HEK293 (cell line): Measurements from ENCODE around the gene ATF5.

ENCODE experiments used
- ATF2 ChIP-seq: fragments of 450-650 bp; formaldehyde crosslinking; IDR thresholded peaks from 2 replicates; pipeline ENCODE4 v1.5.1; 2016; ENCODE audit warnings: missing biosample characterization, missing genetic modification characterization, low read depth
- GFI1B ChIP-seq: fragments of 450-650 bp; formaldehyde crosslinking; IDR thresholded peaks from 2 replicates; pipeline ENCODE4 v1.5.1; 2016; ENCODE audit warnings: missing biosample characterization, missing genetic modification characterization
- HOXC10 ChIP-seq: sonication (generic); formaldehyde crosslinking; IDR thresholded peaks from 2 replicates; pipeline ENCODE4 v1.8.1; 2023; ENCODE audit warnings: mild to moderate bottlenecking, missing genetic modification reagents
- KLF10 ChIP-seq: fragments of 450-650 bp; IDR thresholded peaks from 2 replicates; pipeline ENCODE4 v1.5.1; 2018; ENCODE audit warnings: missing biosample characterization, mild to moderate bottlenecking, missing genetic modification characterization
- KLF16 ChIP-seq: fragments of 450-650 bp; formaldehyde crosslinking; IDR thresholded peaks from 2 replicates; pipeline ENCODE4 v1.5.1; 2017; ENCODE audit warnings: missing biosample characterization, missing genetic modification characterization
- KLF9 ChIP-seq: fragments of 450-650 bp; formaldehyde crosslinking; IDR thresholded peaks from 2 replicates; pipeline ENCODE4 v1.5.1; 2016; ENCODE audit warnings: missing biosample characterization, missing genetic modification characterization, low read depth
- REPIN1 ChIP-seq: fragments of 450-650 bp; formaldehyde crosslinking; IDR thresholded peaks from 2 replicates; pipeline ENCODE4 v1.5.1; 2017; ENCODE audit warnings: missing biosample characterization, missing genetic modification characterization, low read depth
- SALL2 ChIP-seq: fragments of 450-650 bp; formaldehyde crosslinking; IDR thresholded peaks from 2 replicates; pipeline ENCODE4 v1.5.0; 2017; ENCODE audit warnings: missing biosample characterization, mild to moderate bottlenecking, missing genetic modification characterization, borderline replicate concordance
- ZFP3 ChIP-seq: fragments of 450-650 bp; formaldehyde crosslinking; IDR thresholded peaks from 2 replicates; pipeline ENCODE4 v1.5.1; 2016; ENCODE audit warnings: low read depth, missing biosample characterization, missing genetic modification characterization
- ZIC2 ChIP-seq: fragments of 450-650 bp; formaldehyde crosslinking; IDR thresholded peaks from 2 replicates; pipeline ENCODE4 v1.5.1; 2016; ENCODE audit warnings: missing biosample characterization, missing genetic modification characterization
- ZNF121 ChIP-seq: fragments of 450-650 bp; formaldehyde crosslinking; IDR thresholded peaks from 2 replicates; pipeline ENCODE4 v1.5.1; 2016; ENCODE audit warnings: missing biosample characterization, missing genetic modification characterization
- ZNF132 ChIP-seq: fragments of 450-650 bp; formaldehyde crosslinking; IDR thresholded peaks from 2 replicates; pipeline ENCODE4 v1.5.1; 2017; ENCODE audit warnings: missing biosample characterization, missing genetic modification characterization, borderline replicate concordance
- ZNF175 ChIP-seq: fragments of 450-650 bp; formaldehyde crosslinking; IDR thresholded peaks from 2 replicates; pipeline ENCODE4 v1.5.1; 2016; ENCODE audit warnings: missing biosample characterization, missing genetic modification characterization
- ZNF18 ChIP-seq: fragments of 450-650 bp; formaldehyde crosslinking; IDR thresholded peaks from 2 replicates; pipeline ENCODE4 v1.5.1; 2016; ENCODE audit warnings: missing biosample characterization, missing genetic modification characterization
- ZNF202 ChIP-seq: fragments of 450-650 bp; formaldehyde crosslinking; IDR thresholded peaks from 2 replicates; pipeline ENCODE4 v1.5.1; 2016; ENCODE audit warnings: missing biosample characterization, missing genetic modification characterization, borderline replicate concordance
- ZNF223 ChIP-seq: fragments of 450-650 bp; formaldehyde crosslinking; IDR thresholded peaks from 2 replicates; pipeline ENCODE4 v1.5.1; 2016; ENCODE audit warnings: missing biosample characterization, missing genetic modification characterization
- ZNF391 ChIP-seq: fragments of 450-650 bp; formaldehyde crosslinking; IDR thresholded peaks from 2 replicates; pipeline ENCODE4 v1.5.1; 2016; ENCODE audit warnings: low read depth, missing biosample characterization, missing genetic modification characterization, borderline replicate concordance
- ZNF394 ChIP-seq: fragments of 450-650 bp; formaldehyde crosslinking; IDR thresholded peaks from 2 replicates; pipeline ENCODE4 v1.5.1; 2016; ENCODE audit warnings: missing biosample characterization, missing genetic modification characterization, mild to moderate bottlenecking, moderate library complexity, borderline replicate concordance
- ZNF530 ChIP-seq: fragments of 450-650 bp; formaldehyde crosslinking; IDR thresholded peaks from 2 replicates; pipeline ENCODE4 v1.5.1; 2016; ENCODE audit warnings: low read depth, missing biosample characterization, missing genetic modification characterization
- ZNF558 ChIP-seq: fragments of 450-650 bp; formaldehyde crosslinking; IDR thresholded peaks from 2 replicates; pipeline ENCODE4 v1.5.1; 2016; ENCODE audit warnings: missing biosample characterization, missing genetic modification characterization
- ZNF560 ChIP-seq: fragments of 450-650 bp; formaldehyde crosslinking; IDR thresholded peaks from 2 replicates; pipeline ENCODE4 v1.5.1; 2017; ENCODE audit warnings: missing biosample characterization, missing genetic modification characterization, borderline replicate concordance
- ZNF580 ChIP-seq: fragments of 450-650 bp; formaldehyde crosslinking; IDR thresholded peaks from 2 replicates; pipeline ENCODE4 v1.5.1; 2016; ENCODE audit warnings: missing biosample characterization, missing genetic modification characterization
- ZNF654 ChIP-seq: fragments of 450-650 bp; formaldehyde crosslinking; IDR thresholded peaks from 2 replicates; pipeline ENCODE4 v1.5.1; 2016; ENCODE audit warnings: low read depth, missing biosample characterization, missing genetic modification characterization
- ZNF660 ChIP-seq: fragments of 450-650 bp; IDR thresholded peaks from 2 replicates; pipeline ENCODE4 v1.5.1; 2018; ENCODE audit warnings: missing biosample characterization, mild to moderate bottlenecking, missing genetic modification characterization
- ZNF670 ChIP-seq: fragments of 450-650 bp; formaldehyde crosslinking; IDR thresholded peaks from 2 replicates; pipeline ENCODE4 v1.5.1; 2016; ENCODE audit warnings: missing biosample characterization, missing genetic modification characterization, low read depth
- ZNF692 ChIP-seq: fragments of 450-650 bp; formaldehyde crosslinking; IDR thresholded peaks from 2 replicates; pipeline ENCODE4 v1.5.1; 2016; ENCODE audit warnings: missing biosample characterization, missing genetic modification characterization
- ZNF76 ChIP-seq: fragments of 450-650 bp; formaldehyde crosslinking; IDR thresholded peaks from 2 replicates; pipeline ENCODE4; 2016; ENCODE audit warnings: low read depth, missing biosample characterization, missing genetic modification characterization, borderline replicate concordance
- ZNF791 ChIP-seq: fragments of 450-650 bp; formaldehyde crosslinking; IDR thresholded peaks from 2 replicates; pipeline ENCODE4 v1.5.1; 2016; ENCODE audit warnings: missing biosample characterization, missing genetic modification characterization
- ZSCAN30 ChIP-seq: fragments of 450-650 bp; IDR thresholded peaks from 2 replicates; pipeline ENCODE4 v1.5.1; 2018; ENCODE audit warnings: missing biosample characterization, mild to moderate bottlenecking, missing genetic modification characterization, moderate library complexity
- TF ChIP-seq, protein P1 (sequence below): fragments of 450-650 bp; formaldehyde crosslinking; IDR thresholded peaks from 2 replicates; pipeline ENCODE4 v1.5.1; 2017; ENCODE audit warnings: missing biosample characterization, mild to moderate bottlenecking, missing genetic modification characterization, moderate library complexity

The ATF5 gene

GRCh38 chr19:49924004-49924880, 4.8 kb upstream of the ATF5 start (continued):
- TF ChIP-seq, protein P1, sequence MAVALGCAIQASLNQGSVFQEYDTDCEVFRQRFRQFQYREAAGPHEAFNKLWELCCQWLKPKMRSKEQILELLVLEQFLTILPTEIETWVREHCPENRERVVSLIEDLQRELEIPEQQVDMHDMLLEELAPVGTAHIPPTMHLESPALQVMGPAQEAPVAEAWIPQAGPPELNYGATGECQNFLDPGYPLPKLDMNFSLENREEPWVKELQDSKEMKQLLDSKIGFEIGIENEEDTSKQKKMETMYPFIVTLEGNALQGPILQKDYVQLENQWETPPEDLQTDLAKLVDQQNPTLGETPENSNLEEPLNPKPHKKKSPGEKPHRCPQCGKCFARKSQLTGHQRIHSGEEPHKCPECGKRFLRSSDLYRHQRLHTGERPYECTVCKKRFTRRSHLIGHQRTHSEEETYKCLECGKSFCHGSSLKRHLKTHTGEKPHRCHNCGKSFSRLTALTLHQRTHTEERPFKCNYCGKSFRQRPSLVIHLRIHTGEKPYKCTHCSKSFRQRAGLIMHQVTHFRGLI (tag by site-specific recombination), result no peak
- TF ChIP-seq ZNF530 (tag by site-specific recombination) (no peak), KLF9 (tag by site-specific recombination) (no peak), ZNF394 (tag by site-specific recombination) (no peak), GFI1B (tag by site-specific recombination) (no peak), HOXC10 (CRISPR knock-in tag) (no peak), REPIN1 (tag by site-specific recombination) (no peak), ZNF670 (tag by site-specific recombination) (no peak), ZNF580 (tag by site-specific recombination) (no peak), KLF16 (tag by site-specific recombination) (peak; percentile 95), ZNF175 (tag by site-specific recombination) (no peak), ATF2 (tag by site-specific recombination) (no peak), ZNF121 (tag by site-specific recombination) (no peak), ZNF223 (peak; percentile 86), ZNF560 (tag by site-specific recombination) (no peak), ZNF660 (tag by site-specific recombination) (0 out of 2 replicates have a peak, but pooled peaks have one; percentile 38), ZNF18 (tag by site-specific recombination) (no peak), ZIC2 (peak; percentile 31; the same call in 1 of the 2 replicates), ZNF391 (tag by site-specific recombination) (no peak), ZNF202 (no peak), ZNF654 (tag by site-specific recombination) (no peak), ZNF791 (tag by site-specific recombination) (0 out of 2 replicates have a peak, but pooled peaks have one; percentile 4), ZNF692 (tag by site-specific recombination) (peak; percentile 81), SALL2 (no peak), ZSCAN30 (no peak), ZNF76 (tag by site-specific recombination) (no peak), ZNF558 (0 out of 2 replicates have a peak, but pooled peaks have one; percentile 33), ZFP3 (tag by site-specific recombination) (no peak), KLF10 (no peak), ZNF132 (tag by site-specific recombination) (no peak)
